Activated CD8-positive, alpha-beta memory T cell treated with anti-CD3 and anti-CD28 coated beads, Interleukin-2, amount 10 ng/mL, durations not matched to agents 7 days and 5 days (primary cell): Measurements from ENCODE around the gene SMG6. TPM values are rescaled to one million over a fixed set of nuclear protein-coding genes. Genes with fewer than 3 reads are reported as not detected.
A peak's percentile ranks its signal among the peaks of the same experiment; 100 is the strongest.
"Not testable (repeated sequence)": the region's sequence is repeated elsewhere in the genome, so short reads cannot be mapped to it uniquely, and the experiment has no call there.

Experiments
- ATAC-seq: fragments of 150-1000 bp; cut with Tn5 transposase; one replicate; pipeline ENCODE4 v1.10.0; 2021; ENCODE audit warnings: moderate library complexity
- CTCF ChIA-PET: fragments of 350-600 bp; sonication (Branson Sonifier 250); formaldehyde crosslinking; loops from one replicate; lab custom pipeline; 2021; ENCODE audit warnings: antibody characterized with exemption; lab: Charles Lee
- DNase-seq: peaks from one replicate; pipeline ENCODE4 v3.0.0-alpha.2; 2020
- H3K27ac Mint-ChIP-seq: one replicate; pipeline ENCODE4 v1.8.0; 2021; ENCODE audit warnings: mild to moderate bottlenecking, mixed read lengths
- H3K27me3 Mint-ChIP-seq: one replicate; pipeline ENCODE4 v1.8.0; 2021; ENCODE audit warnings: mixed read lengths
- H3K36me3 Mint-ChIP-seq: one replicate; pipeline ENCODE4 v1.8.0; 2021; ENCODE audit warnings: mild to moderate bottlenecking, mixed read lengths
- H3K4me1 Mint-ChIP-seq: one replicate; pipeline ENCODE4 v1.8.0; 2021; ENCODE audit warnings: mixed read lengths
- H3K4me3 Mint-ChIP-seq: one replicate; pipeline ENCODE4 v1.8.0; 2021; ENCODE audit warnings: mild to moderate bottlenecking, moderate library complexity, mixed read lengths
- H3K9me3 Mint-ChIP-seq: one replicate; pipeline ENCODE4 v1.8.0; 2022; ENCODE audit warnings: low read depth, mixed read lengths
- total RNA-seq, 2 experiments: library from RNA; stranded (reverse); gene quantifications; one replicate each; pipeline ENCODE4 v1.2.3, GENCODE V29; 2021

Gene SMG6
- total RNA-seq, 2 experiments from 2014 or later: 46.7 to 60.9 TPM

GRCh38 chr17:2331303-2331702 lies 27.7 kb upstream of the SMG6 start:
- no peak for DNase-seq
- no peaks in the 10 kb centered on the region for H3K27me3 Mint-ChIP-seq
- H3K27ac Mint-ChIP-seq: no peak overlapping the region
- ATAC-seq: no peak
- CTCF ChIA-PET: interaction anchor here (0.8 to 1.4 kb wide), 3 partner anchors 22 to 273 kb away, joined by 3 to 9 read pairs (median 3); no protein-coding TSS in a partner anchor
- no peak overlapping the region for H3K4me3 Mint-ChIP-seq
- H3K4me1 Mint-ChIP-seq: peaks cover 16% of the 10 kb centered on the region
- H3K36me3 Mint-ChIP-seq: peaks cover 27% of the 10 kb centered on the region
- H3K9me3 Mint-ChIP-seq: no peaks in the 10 kb centered on the region

- Mint-ChIP-seq H3K36me3 (peaks cover 47% of the 10 kb centered on the region), H3K27me3 (no peaks in the 10 kb centered on the region), H3K27ac (no peak overlapping the region), H3K9me3 (no peaks in the 10 kb centered on the region), H3K4me1 (peaks cover 8% of the 10 kb centered on the region), H3K4me3 (no peak overlapping the region)
- DNase-seq (no peak), ATAC-seq (no peak)
- CTCF ChIA-PET: interaction anchor here (1.4 kb wide), 1 partner anchor 15 kb away, joined by 4 read pairs; no protein-coding TSS in a partner anchor
Measured at GRCh38 chr17:2323629-2324314, 20.2 kb upstream of the SMG6 start.

GRCh38 chr17:2321399-2321798 lies 17.8 kb upstream of the SMG6 start:
- H3K27me3 Mint-ChIP-seq: no peaks in the 10 kb centered on the region
- DNase-seq (no peak), ATAC-seq (no peak)
- H3K27ac Mint-ChIP-seq: no peak overlapping the region
- CTCF ChIA-PET: interaction anchor here (0.9 kb wide), 1 partner anchor 20 kb away, joined by 3 read pairs; no protein-coding TSS in a partner anchor
- H3K9me3 Mint-ChIP-seq: no peaks in the 10 kb centered on the region
- H3K4me3 Mint-ChIP-seq: no peak overlapping the region
- H3K4me1 Mint-ChIP-seq: peaks cover 8% of the 10 kb centered on the region
- H3K36me3 Mint-ChIP-seq: peaks cover 43% of the 10 kb centered on the region

- CTCF ChIA-PET: interaction anchor here (0.7 kb wide), 1 partner anchor 150 kb away, joined by 3 read pairs; no protein-coding TSS in a partner anchor
- Mint-ChIP-seq H3K4me3 (no peak overlapping the region), H3K27ac (peak overlapping the region; percentile 26)
Measured at GRCh38 chr17:2319051-2319450, 15.5 kb upstream of the SMG6 start.

GRCh38 chr17:2317796-2318195 lies 14.2 kb upstream of the SMG6 start:
- H3K27ac Mint-ChIP-seq: no peak overlapping the region
- H3K4me1 Mint-ChIP-seq: peaks cover 1% of the 10 kb centered on the region
- no peaks in the 10 kb centered on the region for H3K27me3 Mint-ChIP-seq
- DNase-seq (no peak), ATAC-seq (no peak)
- H3K36me3 Mint-ChIP-seq: peaks cover 16% of the 10 kb centered on the region
- no peak overlapping the region for H3K4me3 Mint-ChIP-seq
- CTCF ChIA-PET: interaction anchor here (0.8 to 0.9 kb wide), 2 partner anchors 9 to 74 kb away, joined by 4 read pairs; no protein-coding TSS in a partner anchor
- no peaks in the 10 kb centered on the region for H3K9me3 Mint-ChIP-seq

More at GRCh38 chr17:2319051-2319450, 15.5 kb upstream of the SMG6 start:
- peaks cover 1% of the 10 kb centered on the region for H3K4me1 Mint-ChIP-seq
- no peaks in the 10 kb centered on the region for H3K9me3 Mint-ChIP-seq
- DNase-seq: no peak
- no peaks in the 10 kb centered on the region for H3K27me3 Mint-ChIP-seq
- ATAC-seq: no peak
- H3K36me3 Mint-ChIP-seq: peaks cover 27% of the 10 kb centered on the region

- CTCF ChIA-PET: interaction anchor here (0.6 to 0.9 kb wide), 3 partner anchors 10 to 1544 kb away, joined by 3 to 4 read pairs (median 4); no protein-coding TSS in a partner anchor
- ATAC-seq, H3K9me3 Mint-ChIP-seq: not testable (repeated sequence)
Measured at GRCh38 chr17:2316916-2317205, 13.3 kb upstream of the SMG6 start.

GRCh38 chr17:2312736-2313135 lies 9.2 kb upstream of the SMG6 start:
- CTCF ChIA-PET: interaction anchor here (1.3 kb wide), 1 partner anchor 70 kb away, joined by 3 read pairs; no protein-coding TSS in a partner anchor
- Mint-ChIP-seq H3K4me1 (peaks cover 3% of the 10 kb centered on the region), H3K27me3 (no peaks in the 10 kb centered on the region), H3K9me3 (no peaks in the 10 kb centered on the region), H3K4me3 (no peak overlapping the region), H3K36me3 (peaks cover 3% of the 10 kb centered on the region), H3K27ac (no peak overlapping the region)
- DNase-seq: no peak
- ATAC-seq: no peak

More at GRCh38 chr17:2316916-2317205, 13.3 kb upstream of the SMG6 start:
- DNase-seq, H3K27me3 Mint-ChIP-seq, H3K4me3 Mint-ChIP-seq, H3K4me1 Mint-ChIP-seq, H3K27ac Mint-ChIP-seq: not testable (repeated sequence)
- peaks cover 11% of the 10 kb centered on the region for H3K36me3 Mint-ChIP-seq

GRCh38 chr17:2309338-2310154 lies 6.0 kb upstream of the SMG6 start:
- peak overlapping the region; percentile 9 for H3K27ac Mint-ChIP-seq
- peaks cover 23% of the 10 kb centered on the region for H3K4me1 Mint-ChIP-seq
- CTCF ChIA-PET: interaction anchor here (2.3 kb wide), 1 partner anchor 44 kb away, joined by 7 read pairs; no protein-coding TSS in a partner anchor
- H3K27me3 Mint-ChIP-seq: no peaks in the 10 kb centered on the region
- H3K36me3 Mint-ChIP-seq: peaks cover 20% of the 10 kb centered on the region
- H3K4me3 Mint-ChIP-seq: no peak overlapping the region
- DNase-seq (no peak), ATAC-seq (no peak)
- no peaks in the 10 kb centered on the region for H3K9me3 Mint-ChIP-seq

GRCh38 chr17:2304931-2305330 lies 1.3 kb upstream of the SMG6 start:
- Mint-ChIP-seq H3K4me1 (peaks cover 45% of the 10 kb centered on the region), H3K27ac (peak overlapping the region; percentile 72)
- CTCF ChIA-PET: interaction anchor here (1.3 to 2.1 kb wide), 3 partner anchors 31 to 248 kb away, joined by 3 to 8 read pairs (median 4); partner anchors contain the start of gene TSR1

GRCh38 chr17:2302778-2303203 lies 794 bp downstream of the SMG6 start:
- no peak for ATAC-seq

More at GRCh38 chr17:2304931-2305330, 1.3 kb upstream of the SMG6 start:
- H3K27me3 Mint-ChIP-seq: no peaks in the 10 kb centered on the region
- no peaks in the 10 kb centered on the region for H3K9me3 Mint-ChIP-seq
- DNase-seq: no peak
- H3K4me3 Mint-ChIP-seq: peak overlapping the region; percentile 89
- no peak for ATAC-seq
- H3K36me3 Mint-ChIP-seq: peaks cover 32% of the 10 kb centered on the region

GRCh38 chr17:2299756-2300155 lies 3.8 kb downstream of the SMG6 start:
- no peak overlapping the region for H3K4me3 Mint-ChIP-seq
- no peak for DNase-seq
- no peak overlapping the region for H3K27ac Mint-ChIP-seq
- ATAC-seq: no peak
- no peaks in the 10 kb centered on the region for H3K27me3 Mint-ChIP-seq
- H3K9me3 Mint-ChIP-seq: no peaks in the 10 kb centered on the region
- H3K36me3 Mint-ChIP-seq: peaks cover 49% of the 10 kb centered on the region
- CTCF ChIA-PET: no interaction called here
- H3K4me1 Mint-ChIP-seq: peaks cover 47% of the 10 kb centered on the region

More at GRCh38 chr17:2302778-2303203, 794 bp downstream of the SMG6 start:
- H3K4me3 Mint-ChIP-seq: peak overlapping the region; percentile 89
- peak overlapping the region; percentile 75 for H3K27ac Mint-ChIP-seq
- H3K36me3 Mint-ChIP-seq: peaks cover 41% of the 10 kb centered on the region
- DNase-seq: no peak
- no peaks in the 10 kb centered on the region for H3K27me3 Mint-ChIP-seq
- peaks cover 42% of the 10 kb centered on the region for H3K4me1 Mint-ChIP-seq
- CTCF ChIA-PET: interaction anchor here (0.7 to 2.0 kb wide), 9 partner anchors 12 to 248 kb away, joined by 3 to 6 read pairs (median 4); partner anchors contain the start of genes HIC1 and SGSM2
- H3K9me3 Mint-ChIP-seq: no peaks in the 10 kb centered on the region

- H3K27me3 Mint-ChIP-seq: no peaks in the 10 kb centered on the region
- H3K27ac Mint-ChIP-seq: no peak overlapping the region
- no peaks in the 10 kb centered on the region for H3K9me3 Mint-ChIP-seq
- peaks cover 54% of the 10 kb centered on the region for H3K36me3 Mint-ChIP-seq
- ATAC-seq: no peak
- no peak for DNase-seq
- CTCF ChIA-PET: no interaction called here
- H3K4me1 Mint-ChIP-seq: peaks cover 49% of the 10 kb centered on the region
- H3K4me3 Mint-ChIP-seq: no peak overlapping the region
Measured at GRCh38 chr17:2299136-2299535, 4.4 kb downstream of the SMG6 start.

- Mint-ChIP-seq H3K27me3 (no peaks in the 10 kb centered on the region), H3K4me1 (peaks cover 43% of the 10 kb centered on the region)
Measured at GRCh38 chr17:2297023-2297422, 6.6 kb downstream of the SMG6 start.

More at GRCh38 chr17:2297023-2297422, 6.6 kb downstream of the SMG6 start:
- Mint-ChIP-seq H3K9me3 (no peaks in the 10 kb centered on the region), H3K27ac (no peak overlapping the region), H3K36me3 (peaks cover 64% of the 10 kb centered on the region), H3K4me3 (no peak overlapping the region)
- DNase-seq (no peak), ATAC-seq (no peak)
- CTCF ChIA-PET: interaction anchor here (1.4 kb wide), 1 partner anchor 12 kb away, joined by 4 read pairs; no protein-coding TSS in a partner anchor
